GM12878 (cell line): ENCODE data around the gene SELE.

Experiments used
- CTCF ChIP-seq, 3 experiments: IDR thresholded peaks in 2 of 3; conservative IDR thresholded peaks in 1 of 3; 2 replicates each; pipeline ENCODE4 v1.5.1; 2011; ENCODE audit warnings: low read depth in 3 of 3, low read length in 3 of 3, mild to moderate bottlenecking in 3 of 3, control low read depth in 2 of 3, moderate library complexity in 2 of 3, inconsistent platforms in 1 of 3, mixed read lengths in 1 of 3; ENCODE audit not compliant: control insufficient read depth in 2 of 3, insufficient read depth in 1 of 3; ENCODE audit errors: extremely low read depth in 1 of 3
- MAX ChIP-seq: IDR thresholded peaks from 2 replicates; pipeline ENCODE4 v1.6.1; 2012; ENCODE audit warnings: low read depth, low read length, improper control_type of control experiment
- RAD21 ChIP-seq: IDR thresholded peaks from 2 replicates; pipeline ENCODE4 v1.6.1; 2011; ENCODE audit warnings: mild to moderate bottlenecking, low read depth, low read length, moderate library complexity; ENCODE audit not compliant: insufficient read depth
- SMAD5 ChIP-seq: IDR thresholded peaks from 2 replicates; pipeline ENCODE4 v1.6.1; 2016; ENCODE audit warnings: antibody characterized with exemption, low read depth
- SMC3 ChIP-seq: IDR thresholded peaks from 2 replicates; pipeline ENCODE4 v1.6.1; 2011; ENCODE audit warnings: low read length, improper control_type of control experiment, borderline replicate concordance
- TARDBP ChIP-seq: IDR thresholded peaks from 2 replicates; pipeline ENCODE4 v1.6.1; 2016; ENCODE audit warnings: borderline replicate concordance

GRCh38 chr1:169729991-169730390 is 3.9 kb downstream of the SELE start:
- TF ChIP-seq TARDBP = no peak
- TF ChIP-seq MAX = no peak
- no peak for TF ChIP-seq CTCF (IDR thresholded peaks at IDR 0.05 in 2 of 3, conservative IDR thresholded peaks at IDR 0.05 in 1 of 3; ENCODE audit: control insufficient read depth in 2 of 3, extremely low read depth in 1 of 3, insufficient read depth in 1 of 3, low read depth in 3 of 3, low read length in 3 of 3)
- no peak for TF ChIP-seq SMAD5
- no peak for TF ChIP-seq SMC3
- no peak for TF ChIP-seq RAD21
